PFSK-1 (cell line): ENCODE results near the gene VAV2.

Source experiments
- SIN3A ChIP-seq: IDR thresholded peaks from 2 replicates; pipeline ENCODE4 v1.6.1; 2012; ENCODE audit warnings: mild to moderate bottlenecking, low read length, moderate library complexity, borderline replicate concordance; ENCODE audit not compliant: insufficient read depth
- TAF1 ChIP-seq: IDR thresholded peaks from 2 replicates; pipeline ENCODE4 v1.6.1; 2012; ENCODE audit warnings: low read length, control low read depth, borderline replicate concordance; ENCODE audit not compliant: insufficient read depth

- TF ChIP-seq SIN3A (no peak), TAF1 (no peak)
Observed at GRCh38 chr9:133963166-133963565, 29.0 kb downstream of the VAV2 start.
